Stomach (tissue), 4 donors: Measurements from ENCODE around the gene TRIM63.

Experiments
- EP300 ChIP-seq: sonication (generic); formaldehyde crosslinking; IDR thresholded peaks from one replicate; pipeline ENCODE4 v1.6.1; 2017; ENCODE audit warnings: antibody characterized with exemption
- TF ChIP-seq, protein P1 (sequence below), 7 experiments: fragments of 450-650 bp in 4 of 7; fragments of 200-600 bp in 3 of 7; sonication (generic) in 3 of 7; IDR thresholded peaks; one replicate each; pipeline ENCODE4 v1.5.1; 2016 to 2019; ENCODE audit warnings: antibody characterized with exemption in 7 of 7, control low read depth in 2 of 7, mild to moderate bottlenecking in 1 of 7

DNA sequence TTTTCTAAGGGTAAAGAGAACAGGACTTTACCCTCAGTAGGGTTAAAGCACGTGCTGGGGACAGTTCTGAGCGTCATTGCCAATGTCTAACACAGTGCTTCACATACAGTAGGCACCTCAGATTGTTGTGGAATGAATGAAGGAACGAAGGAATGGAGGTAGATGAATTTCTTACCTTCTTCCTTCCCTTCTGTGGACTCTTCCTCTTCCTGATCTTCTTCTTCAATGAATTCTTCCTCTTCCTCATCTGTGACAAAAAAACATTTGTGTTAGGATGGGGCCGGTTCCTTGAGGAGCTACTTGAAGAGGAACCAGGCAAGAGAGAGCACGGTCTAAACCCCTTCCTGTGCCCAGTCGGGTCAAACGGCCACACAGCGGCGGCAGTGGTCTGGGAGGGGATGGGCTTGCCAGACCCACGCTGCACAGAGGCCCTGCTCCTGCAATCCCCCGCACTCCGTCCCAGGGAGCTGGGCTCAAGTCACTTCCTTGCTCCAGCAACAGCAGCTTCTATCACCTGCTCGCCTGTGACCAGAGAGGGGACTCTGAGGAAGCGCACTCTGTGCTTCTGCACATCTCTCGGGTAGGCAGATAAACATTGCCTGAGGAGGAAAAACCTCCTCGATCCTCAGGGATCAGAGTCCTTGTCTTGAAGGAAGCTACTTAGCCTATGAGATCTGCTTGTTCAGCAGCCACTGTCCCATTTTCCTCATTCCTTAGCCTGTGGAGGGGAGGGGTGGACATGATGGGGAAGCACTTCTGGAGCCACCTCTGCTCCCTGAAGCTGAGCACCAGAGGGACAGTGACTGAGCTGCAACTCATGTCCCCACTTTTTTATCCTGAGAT lies 13.5 kb downstream of the TRIM63 start:
- TF ChIP-seq, protein P1, sequence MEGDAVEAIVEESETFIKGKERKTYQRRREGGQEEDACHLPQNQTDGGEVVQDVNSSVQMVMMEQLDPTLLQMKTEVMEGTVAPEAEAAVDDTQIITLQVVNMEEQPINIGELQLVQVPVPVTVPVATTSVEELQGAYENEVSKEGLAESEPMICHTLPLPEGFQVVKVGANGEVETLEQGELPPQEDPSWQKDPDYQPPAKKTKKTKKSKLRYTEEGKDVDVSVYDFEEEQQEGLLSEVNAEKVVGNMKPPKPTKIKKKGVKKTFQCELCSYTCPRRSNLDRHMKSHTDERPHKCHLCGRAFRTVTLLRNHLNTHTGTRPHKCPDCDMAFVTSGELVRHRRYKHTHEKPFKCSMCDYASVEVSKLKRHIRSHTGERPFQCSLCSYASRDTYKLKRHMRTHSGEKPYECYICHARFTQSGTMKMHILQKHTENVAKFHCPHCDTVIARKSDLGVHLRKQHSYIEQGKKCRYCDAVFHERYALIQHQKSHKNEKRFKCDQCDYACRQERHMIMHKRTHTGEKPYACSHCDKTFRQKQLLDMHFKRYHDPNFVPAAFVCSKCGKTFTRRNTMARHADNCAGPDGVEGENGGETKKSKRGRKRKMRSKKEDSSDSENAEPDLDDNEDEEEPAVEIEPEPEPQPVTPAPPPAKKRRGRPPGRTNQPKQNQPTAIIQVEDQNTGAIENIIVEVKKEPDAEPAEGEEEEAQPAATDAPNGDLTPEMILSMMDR (IDR thresholded peaks at IDR 0.05) = no peak
- no peak for TF ChIP-seq EP300
